Fibroblast of skin of abdomen (primary cell): ENCODE results near the gene RALBP1. TPM values are rescaled to one million over a fixed set of nuclear protein-coding genes. Genes with fewer than 3 reads are reported as not detected.
"Not testable (repeated sequence)": the region's sequence is repeated elsewhere in the genome, so short reads cannot be mapped to it uniquely, and the experiment has no call there.

Experiments
- DNase-seq: peaks from one replicate; pipeline ENCODE4 v3.0.0-alpha.2; 2013
- polyA plus RNA-seq, 2 experiments: library from polyadenylated mRNA; unstranded; fragments of 120-200 nt; gene quantifications; one replicate each; pipeline ENCODE4 v1.2.1, GENCODE V29; 2013; ENCODE audit not compliant: insufficient read length in 2 of 2

RALBP1 gene
- 54.8 TPM for polyA plus RNA-seq (2013, experiment 1 of 2; ENCODE audit: insufficient read length)
- polyA plus RNA-seq (2013, experiment 2 of 2; ENCODE audit: insufficient read length): 53.2 TPM

- DNase-seq: peak; percentile 100
Observed at GRCh38 chr18:9474983-9475642, at the start of gene RALBP1. Gene RALBP1 (plus strand): TSS chr18:9475513. CDS start chr18:9513046, 37,533 bp downstream.

DNA sequence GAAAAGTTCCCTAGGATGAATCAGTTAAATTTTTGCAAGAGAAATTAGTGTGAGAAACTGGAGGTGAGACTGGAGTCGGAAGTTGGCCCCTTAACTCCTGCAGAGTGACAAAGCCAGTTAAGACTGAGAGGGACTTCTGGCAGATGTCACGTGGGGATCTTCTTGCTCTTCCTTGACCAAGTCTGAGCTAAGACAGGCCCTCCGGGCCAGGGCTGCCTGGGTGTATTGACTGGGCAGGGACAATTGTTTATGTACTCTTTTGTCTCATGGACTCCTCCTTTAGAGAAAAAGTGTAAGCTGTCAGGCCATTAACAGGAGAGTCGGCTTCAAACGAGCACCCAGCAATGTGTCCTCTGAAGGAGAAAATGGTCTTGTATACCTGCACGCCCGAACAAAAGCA is 48.6 kb upstream of the RALBP1 start:
- no peak for DNase-seq

DNA sequence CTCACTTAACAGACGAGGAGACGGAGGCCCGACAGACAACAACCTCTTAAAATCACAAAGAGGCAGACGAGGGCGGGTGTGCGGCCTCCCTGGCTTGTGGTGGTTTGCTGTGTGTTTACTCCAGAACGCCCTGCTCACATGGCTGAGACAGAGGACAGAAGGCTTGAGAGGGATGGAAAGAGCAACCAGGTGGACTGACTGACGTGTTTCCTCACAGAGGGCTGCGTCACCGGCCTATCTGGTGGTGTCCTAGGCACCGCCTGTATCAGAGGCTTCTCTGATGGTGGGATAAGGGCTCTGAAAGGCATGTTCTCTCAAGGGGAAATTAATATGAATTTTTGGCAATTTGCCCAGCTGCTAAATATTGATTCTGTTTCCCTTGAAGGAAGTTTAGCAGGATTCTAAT is 47.0 kb upstream of the RALBP1 start:
- no peak for DNase-seq

DNA sequence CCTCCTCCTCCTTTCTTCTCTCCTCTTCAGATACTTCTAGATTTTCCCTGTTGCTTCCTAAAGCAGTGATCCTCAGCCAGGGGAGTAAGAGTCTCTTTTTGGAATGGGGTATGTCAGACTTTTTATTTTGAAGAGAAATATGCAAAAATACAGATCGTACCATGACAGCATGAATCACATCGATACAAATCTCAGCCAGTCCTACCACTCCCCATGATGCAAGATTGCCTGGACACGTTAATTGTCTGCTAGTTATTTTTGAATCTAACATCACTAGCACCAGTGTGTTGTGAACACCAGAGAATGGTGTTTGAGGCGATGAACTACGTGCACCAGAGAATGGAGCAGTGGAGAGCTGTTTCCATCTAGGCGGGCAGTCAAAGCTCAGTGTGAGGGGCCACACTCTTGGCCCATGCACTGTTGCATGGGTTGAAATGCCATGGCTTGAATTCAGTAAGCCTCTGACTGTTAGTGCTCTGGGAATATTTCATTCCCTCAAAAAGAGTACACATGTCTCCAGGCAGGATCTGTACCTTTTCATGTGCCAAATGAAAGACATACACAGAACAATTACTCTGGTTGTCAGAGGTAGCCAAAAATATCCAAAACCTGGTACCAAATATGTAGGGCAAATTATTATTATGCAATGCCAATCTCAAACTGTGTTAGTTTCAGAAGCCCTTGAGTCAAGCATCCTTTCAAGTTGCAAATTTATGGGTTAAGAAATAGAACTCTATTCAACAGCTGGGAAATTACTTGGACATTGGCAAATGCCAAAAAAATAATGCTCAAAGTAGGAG is 46.3 kb upstream of the RALBP1 start:
- no peak for DNase-seq

GRCh38 chr18:9429662-9429993 is 45.7 kb upstream of the RALBP1 start:
- DNase-seq: peak; percentile 68

DNA sequence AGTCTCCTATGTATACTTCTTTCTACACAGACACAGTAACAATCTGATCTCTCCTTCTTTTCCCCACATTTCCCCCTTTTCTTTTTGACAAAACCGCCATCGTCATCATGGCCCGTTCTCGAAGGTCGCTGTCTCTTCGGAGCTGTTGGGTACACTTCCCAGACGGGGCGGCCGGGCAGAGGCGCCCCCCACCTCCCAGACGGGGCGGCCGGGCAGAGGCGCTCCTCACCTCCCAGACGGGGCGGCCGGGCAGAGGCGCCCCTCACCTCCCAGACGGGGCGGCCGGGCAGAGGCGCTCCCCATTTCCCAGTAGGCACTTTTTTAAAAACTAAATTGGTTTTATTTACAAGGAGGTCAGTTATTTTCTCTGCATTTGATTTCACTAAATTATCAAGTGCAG is 45.0 kb upstream of the RALBP1 start:
- DNase-seq: not testable (repeated sequence)

DNA sequence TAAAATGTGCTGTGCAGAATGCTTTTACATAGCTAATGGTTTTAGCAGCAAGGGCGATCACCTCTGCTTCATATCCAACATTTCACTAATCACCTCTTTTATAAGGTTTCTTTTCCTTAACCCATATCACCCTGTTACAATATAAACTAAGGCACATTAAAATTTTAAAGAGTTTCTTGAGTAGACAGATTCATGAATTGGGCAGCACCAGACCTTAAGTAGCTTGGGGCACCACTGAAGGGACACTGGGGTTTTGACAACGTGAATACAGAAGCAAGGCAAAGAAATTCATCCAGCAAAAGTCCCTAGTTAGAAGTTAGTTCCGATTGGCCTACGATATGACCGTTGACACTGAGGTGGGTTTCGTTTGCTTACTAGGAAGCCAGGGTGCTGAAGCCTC is 44.0 kb upstream of the RALBP1 start:
- DNase-seq: no peak

GRCh38 chr18:9433122-9433521 is 42.2 kb upstream of the RALBP1 start:
- DNase-seq: not testable (repeated sequence)

DNA sequence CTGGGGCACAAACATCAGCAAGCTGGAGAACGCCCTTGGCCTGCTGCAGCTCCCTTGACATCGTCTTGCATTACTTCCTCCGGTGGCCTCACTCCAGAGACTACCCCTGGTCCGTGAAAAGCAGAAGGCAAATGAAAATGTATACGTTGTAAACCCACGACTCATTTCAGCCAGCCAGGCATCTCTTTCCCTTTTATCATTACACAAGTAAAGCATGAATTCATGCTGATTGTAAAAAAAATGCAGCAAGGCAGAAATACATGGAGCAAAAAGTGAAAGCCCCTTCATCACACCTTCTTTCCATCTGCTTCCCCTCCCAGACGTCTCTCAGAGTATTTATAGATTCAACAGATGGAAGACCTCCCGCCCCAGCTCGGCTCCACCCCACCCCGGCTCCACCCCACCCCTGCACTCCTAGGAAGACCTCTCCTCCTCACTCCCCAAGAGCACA is 41.6 kb upstream of the RALBP1 start:
- peak; percentile 42 for DNase-seq

GRCh38 chr18:9434122-9434701 is 41.1 kb upstream of the RALBP1 start:
- DNase-seq: no peak

DNA sequence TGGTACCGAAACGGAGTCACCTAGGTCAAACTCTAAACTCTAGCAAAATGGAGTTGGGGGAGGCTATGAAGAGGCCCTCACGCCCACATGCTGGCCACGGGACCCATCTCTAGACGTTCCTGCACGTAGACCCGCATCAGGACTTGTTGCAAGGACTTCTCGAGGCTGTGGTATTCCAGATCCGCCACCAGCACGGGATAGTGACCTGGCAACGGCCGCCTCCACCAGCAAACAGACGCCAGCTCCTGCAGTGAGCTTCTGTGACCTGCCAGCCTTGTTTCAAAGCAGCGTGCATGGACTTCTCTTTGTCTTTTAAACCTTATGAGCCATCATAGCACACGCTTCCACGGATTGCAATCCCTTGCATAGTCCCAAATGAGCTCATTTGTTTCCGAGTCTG is 40.3 kb upstream of the RALBP1 start:
- no peak for DNase-seq

DNA sequence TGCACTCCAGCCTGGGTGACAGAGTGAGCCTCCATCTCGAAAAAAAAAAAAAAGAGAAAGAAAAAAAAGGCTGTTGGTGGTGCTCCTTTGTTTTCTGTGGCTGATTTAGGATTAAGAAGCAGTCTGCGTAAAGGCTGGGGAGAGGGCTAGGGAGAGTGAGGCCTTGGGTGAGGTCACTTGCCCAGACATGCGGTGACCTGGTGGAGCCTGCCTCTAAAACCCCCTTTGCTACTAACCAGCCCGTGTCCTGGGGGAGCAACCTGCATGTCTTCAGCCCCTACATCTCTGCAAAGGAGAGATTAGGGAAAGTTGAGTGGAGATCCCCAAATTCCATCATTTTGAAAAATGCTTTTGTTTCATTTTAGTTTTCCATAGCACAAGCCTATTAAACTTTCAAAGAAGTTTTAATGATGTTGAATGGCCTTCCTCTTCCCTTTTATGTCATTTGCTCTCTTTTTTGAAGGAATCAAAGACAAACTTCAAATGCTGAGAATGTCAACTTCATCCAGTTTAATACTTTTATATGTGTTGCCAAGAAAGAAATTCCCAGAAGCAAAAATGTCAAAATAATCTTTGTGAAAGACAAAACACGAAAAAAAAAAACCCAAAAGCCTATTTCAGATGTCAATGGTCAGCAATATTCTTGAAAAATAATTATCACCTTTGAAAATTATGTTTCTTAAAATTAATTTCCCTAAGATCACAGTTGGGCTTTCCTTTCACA is 38.9 kb upstream of the RALBP1 start:
- no peak for DNase-seq

DNA sequence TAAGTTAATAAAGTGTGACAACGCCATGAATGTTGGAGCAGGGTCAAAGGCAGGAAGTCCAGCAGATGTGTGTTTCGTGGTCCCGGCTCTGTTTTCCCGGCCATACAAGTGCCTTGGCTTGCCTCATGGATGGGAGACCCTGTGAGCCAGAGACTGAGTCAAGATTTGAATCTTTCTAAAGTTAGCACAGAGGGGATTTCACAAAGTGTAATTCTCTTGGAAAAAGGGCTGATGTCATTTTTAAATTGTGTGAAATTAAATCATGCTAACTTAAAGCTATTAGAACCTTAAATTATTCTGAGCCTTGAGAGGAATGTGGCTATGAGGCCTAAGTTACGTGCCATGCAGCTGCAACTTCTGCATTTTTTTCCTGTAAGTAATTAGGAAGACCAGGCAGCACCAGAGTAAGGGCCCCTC is 38.3 kb upstream of the RALBP1 start:
- peak; percentile 93 for DNase-seq

DNA sequence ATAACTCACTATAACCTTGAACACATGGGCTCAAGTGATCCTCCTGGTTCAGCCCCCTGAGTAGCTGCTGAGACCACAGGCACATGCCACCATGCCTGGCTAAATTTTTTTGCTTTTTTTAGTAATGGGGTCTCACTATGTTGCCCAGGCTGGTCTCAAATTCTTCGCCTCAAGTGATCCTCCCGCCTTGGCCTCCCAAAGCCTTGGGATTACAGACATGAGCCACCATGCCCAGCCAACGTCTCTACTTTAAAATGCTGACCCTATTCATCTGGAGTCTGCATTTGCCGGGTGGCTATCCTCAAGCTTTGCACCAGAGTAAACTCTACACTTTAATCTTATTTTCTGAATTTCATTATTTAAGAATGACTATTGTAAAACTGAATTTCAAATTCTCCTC is 37.6 kb upstream of the RALBP1 start:
- no peak for DNase-seq

DNA sequence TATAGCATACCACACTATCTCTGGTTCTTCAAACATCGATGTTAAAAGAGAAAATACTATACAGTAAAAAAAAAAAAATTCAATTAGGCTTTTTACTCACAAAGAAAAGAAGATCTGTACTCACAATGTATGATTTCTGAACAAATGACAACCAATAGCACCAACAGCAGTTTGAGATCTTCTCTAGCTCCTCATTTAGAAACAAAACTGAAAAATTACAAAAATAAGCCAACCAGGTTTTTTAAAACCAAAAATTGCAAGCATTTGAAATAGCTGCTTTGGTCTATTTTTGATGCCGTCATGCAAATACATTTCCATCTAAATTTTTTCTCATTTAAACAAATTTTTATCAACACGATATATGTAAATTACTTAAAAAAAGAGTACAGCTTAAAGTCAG is 34.3 kb upstream of the RALBP1 start:
- DNase-seq: no peak

GRCh38 chr18:9444549-9444948 is 30.8 kb upstream of the RALBP1 start:
- DNase-seq: no peak

- no peak for DNase-seq
Observed at GRCh38 chr18:9446839-9447238, 28.5 kb upstream of the RALBP1 start.

- no peak for DNase-seq
Observed at GRCh38 chr18:9447334-9447733, 28.0 kb upstream of the RALBP1 start.

DNA sequence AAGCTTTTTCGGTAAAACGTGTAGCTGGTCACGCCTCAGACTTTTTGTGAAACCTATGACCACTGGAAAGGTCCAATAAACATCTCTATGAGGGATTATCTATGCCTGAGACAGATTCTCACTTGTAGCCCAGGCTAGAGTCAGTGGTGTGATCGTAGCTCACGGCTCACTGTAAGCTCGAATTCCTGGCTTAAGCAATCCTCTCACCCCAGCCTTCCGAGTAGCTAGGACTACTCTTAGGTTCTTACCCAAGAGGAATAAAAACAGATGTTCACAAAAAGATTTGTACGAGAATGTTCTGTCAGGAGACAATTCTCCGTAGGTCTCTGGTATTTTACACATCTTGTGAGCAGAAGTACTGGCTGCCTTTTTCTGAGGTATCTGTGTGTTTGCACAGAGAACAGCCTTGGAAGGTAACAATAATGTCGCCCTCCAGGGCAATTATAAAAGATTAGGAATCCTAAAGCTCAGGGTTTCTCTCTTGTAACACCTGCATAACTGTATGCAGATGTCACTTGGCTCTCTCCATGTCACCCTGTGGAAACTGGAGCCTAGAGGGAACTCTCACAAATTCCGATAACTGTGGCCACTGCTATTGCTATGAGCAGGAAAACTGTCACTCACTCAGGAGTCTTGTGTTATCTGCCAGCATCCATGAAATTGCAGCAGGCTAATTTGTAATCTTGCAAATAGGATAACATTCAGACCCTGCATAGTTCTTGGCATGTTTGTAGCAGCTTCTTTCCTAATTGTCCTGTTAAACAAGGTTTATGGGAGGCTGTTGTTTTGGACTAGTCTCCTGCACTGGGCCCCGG is 25.5 kb upstream of the RALBP1 start:
- DNase-seq: peak; percentile 37

GRCh38 chr18:9450920-9451319 is 24.4 kb upstream of the RALBP1 start:
- not testable (repeated sequence) for DNase-seq

- no peak for DNase-seq
Observed at GRCh38 chr18:9453283-9453682, 22.0 kb upstream of the RALBP1 start.
